Measurements from ENCODE around the gene ZPLD1. TPM values are rescaled to one million over a fixed set of nuclear protein-coding genes. Genes with fewer than 3 reads are reported as not detected.

Gene ZPLD1
- polyA plus RNA-seq, 4 donors = 0.45 to 0.85 (median 0.55) TPM

- DNase-seq (ENCODE audit: low read depth in 4 of 4, low spot score in 3 of 4) = no peak
Measured at GRCh38 chr3:102521246-102521645, 86.4 kb downstream of the ZPLD1 start.

DNA sequence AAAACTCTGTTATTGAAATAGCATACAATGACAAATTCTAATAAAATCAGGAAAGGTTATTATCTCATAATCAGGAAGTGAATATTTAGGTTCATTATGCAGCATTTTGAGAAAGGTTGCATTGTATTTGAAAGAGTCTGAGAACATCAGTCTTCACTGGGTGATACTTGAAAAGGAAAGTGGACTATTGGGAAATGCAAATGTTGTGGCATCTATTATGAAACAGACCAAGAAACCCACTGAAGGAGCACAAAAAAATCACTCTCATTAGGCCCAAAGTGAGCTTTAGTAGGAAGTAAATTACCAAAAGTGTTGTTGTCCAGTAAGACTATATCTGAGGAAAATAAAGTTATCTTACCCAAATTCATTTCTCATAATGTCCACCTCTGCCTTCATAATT lies 90.8 kb downstream of the ZPLD1 start:
- DNase-seq (ENCODE audit: low read depth in 4 of 4, low spot score in 3 of 4) = no peak

DNA sequence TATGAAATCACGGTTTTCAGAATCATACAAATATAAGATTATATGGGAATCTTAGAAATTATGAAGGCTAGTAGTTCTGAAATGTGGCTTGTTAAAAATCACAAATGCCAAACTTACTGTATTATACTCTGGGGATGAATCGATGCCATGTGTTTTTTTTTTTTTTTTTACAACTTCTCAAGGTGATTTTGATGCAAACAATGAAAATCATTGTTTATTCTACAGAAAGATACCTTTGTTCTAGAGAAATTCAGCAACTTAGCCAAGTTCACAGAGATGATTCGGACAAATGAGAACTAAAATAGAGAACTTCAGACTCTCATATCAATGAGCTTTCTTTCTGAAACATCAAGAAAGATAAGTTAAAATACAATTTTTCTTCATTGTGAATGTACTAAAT lies 92.0 kb downstream of the ZPLD1 start:
- DNase-seq (ENCODE audit: low read depth in 4 of 4, low spot score in 3 of 4) = no peak

DNA sequence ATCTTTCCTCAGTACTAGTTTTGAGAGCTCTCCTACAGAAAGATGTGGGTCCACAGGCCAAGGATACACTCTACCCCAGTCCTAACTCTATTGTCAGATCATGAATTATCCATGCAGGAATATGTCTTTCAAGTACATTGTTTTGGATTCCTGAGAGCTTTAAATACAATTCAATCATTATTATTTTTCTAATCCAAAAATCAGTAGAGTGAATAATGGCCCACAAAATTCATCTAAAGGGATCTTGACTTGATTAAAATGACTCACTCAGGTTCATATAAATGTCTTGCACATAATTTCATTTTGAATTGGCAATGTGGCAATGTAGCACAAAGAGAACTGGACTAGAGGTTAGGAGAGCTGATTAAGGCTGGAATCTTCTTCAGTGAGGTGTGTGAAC lies 93.9 kb downstream of the ZPLD1 start:
- DNase-seq (ENCODE audit: low read depth in 4 of 4, low spot score in 3 of 4) = no peak

Measured in right renal pelvis (tissue), 4 donors.